SHP77 (cell line): ENCODE measurements around the gene MEPCE.
A peak's percentile ranks its signal among the peaks of the same experiment; 100 is the strongest.

ENCODE experiments used
- DNase-seq, 2 experiments: peaks; one replicate each; lab custom pipeline; 2025; lab: John Stamatoyannopoulos, UW

MEPCE gene

GRCh38 chr7:100406767-100407166 lies 22.9 kb upstream of the MEPCE start:
- no peak for DNase-seq

GRCh38 chr7:100407285-100408180 lies 22.1 kb upstream of the MEPCE start:
- peak; percentile 14 to 52 for DNase-seq

- no peak for DNase-seq
These were observed 18.5 kb upstream of the MEPCE start for GRCh38 chr7:100411101-100411500.

- no peak for DNase-seq
These were observed 16.3 kb upstream of the MEPCE start for GRCh38 chr7:100413346-100413745.

- no peak for DNase-seq
These were observed 15.7 kb upstream of the MEPCE start for GRCh38 chr7:100413889-100414288.

- DNase-seq, result no peak
These were observed 14.2 kb upstream of the MEPCE start for GRCh38 chr7:100415448-100415847.

DNA sequence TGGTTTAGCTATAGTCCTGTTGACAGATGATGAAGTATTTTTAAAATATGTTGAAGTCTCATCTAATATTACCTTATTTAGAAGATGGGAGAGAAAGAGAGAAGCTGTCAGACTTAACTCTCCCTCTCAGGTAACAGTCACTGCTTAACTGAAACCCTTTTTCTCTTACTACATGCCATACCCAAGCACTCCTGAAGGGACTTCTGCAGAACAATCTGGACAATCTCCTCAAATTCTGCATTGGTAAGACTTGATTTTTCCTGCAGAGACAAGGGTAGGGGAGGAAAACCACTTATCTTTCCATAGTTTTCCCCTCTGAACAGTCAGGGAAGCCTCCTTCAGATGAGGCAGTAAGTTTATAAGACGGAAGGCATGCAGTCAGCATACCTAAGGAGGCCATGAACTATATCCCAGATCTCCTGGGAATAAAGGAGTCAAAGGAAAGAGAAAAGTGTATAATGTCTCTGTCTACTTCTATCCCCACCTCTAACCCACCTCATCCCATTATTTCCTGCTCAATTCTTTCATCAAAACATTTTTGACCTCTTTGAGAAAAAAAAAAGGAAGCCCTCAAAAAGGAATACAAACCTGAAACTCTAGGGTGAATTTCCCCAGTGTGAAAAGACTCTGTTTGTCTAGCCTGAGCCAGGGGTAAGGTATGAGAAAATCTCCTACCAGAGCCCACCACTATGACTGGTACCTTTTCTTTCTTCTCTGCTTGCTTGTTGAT lies 10.5 kb upstream of the MEPCE start:
- no peak for DNase-seq

GRCh38 chr7:100419660-100420226 lies 9.9 kb upstream of the MEPCE start:
- no peak for DNase-seq

DNA sequence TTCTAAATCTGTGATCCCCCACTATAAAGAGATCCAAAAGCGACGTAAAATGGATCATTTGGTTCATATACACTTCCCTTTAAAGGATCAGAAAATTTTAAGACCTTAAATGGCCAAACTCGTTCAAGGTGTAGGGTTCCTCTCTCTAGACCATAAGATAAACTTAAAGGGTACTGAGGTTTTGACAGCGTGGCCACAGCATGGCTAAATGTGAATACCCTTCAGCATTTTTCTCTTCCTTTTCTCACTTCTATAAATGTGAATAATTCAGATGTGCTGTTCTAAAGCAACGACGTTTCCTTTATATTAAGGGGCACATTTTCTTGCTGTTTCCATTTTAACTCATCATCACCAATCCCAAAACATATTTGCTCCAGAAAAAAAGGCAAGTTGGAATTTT lies 6.3 kb upstream of the MEPCE start:
- no peak for DNase-seq

DNA sequence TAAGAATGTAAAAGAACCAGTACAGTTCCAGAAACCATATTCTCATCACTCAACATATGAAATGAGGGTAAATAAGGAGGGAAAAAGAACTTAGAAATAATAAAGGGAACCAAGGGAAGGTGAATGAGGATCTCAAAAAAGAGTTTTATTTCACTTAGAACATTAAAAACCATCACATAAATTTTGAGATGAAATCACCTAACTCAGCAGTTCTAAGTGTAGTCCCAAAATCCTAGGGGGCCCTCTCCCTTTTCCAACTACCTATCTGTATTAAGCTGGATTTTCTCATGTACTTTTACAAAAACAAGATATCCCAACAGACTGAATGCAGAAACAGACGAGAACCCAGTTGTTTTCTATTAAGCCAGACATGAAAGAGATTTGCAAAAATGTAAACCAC lies 4.3 kb upstream of the MEPCE start:
- DNase-seq, result no peak

DNA sequence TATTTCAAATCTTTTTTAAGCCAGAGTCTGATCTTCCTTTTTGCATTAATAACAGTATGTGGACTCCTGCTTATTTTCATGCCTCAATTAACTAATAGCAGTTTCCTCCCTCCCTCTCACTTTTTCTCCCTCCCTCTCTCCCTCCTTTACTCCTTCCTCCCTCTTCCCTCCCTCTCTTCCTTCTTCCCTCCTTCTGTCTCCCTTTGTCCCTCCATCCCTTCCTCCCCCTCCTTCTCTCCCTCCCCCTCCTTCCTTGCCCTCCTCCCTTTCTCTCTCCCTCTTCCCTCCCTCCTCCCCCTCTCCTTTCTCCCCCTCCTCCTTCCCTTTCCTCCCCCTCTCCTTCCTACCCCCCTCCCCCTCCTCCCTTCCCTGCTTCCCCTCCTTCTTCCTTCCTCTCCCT lies 3.1 kb upstream of the MEPCE start:
- no peak for DNase-seq

DNA sequence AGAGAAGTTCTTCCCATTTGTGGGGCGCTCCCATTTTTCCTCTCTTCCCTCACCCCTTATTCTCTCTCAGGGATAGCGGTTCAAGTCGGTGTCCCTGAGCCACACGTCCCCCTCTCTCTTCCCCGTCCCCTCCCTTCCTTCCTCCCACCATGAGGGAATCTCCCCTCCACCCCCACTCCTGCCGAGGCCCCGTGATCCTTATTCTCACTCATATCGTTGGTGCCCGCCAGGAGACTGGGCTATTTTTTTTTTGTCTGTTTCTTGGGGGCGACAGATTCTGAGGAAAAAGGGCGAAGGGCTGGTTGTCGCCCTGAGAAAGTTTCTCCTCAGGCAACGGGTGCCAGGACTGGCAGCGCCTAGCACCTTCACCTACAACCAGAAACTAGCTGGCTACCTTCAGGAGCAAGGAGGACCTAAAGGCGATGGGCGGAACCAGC lies 1.9 kb upstream of the MEPCE start:
- no peak for DNase-seq

- peak; percentile 91 for DNase-seq
These were observed 1.2 kb upstream of the MEPCE start, which contains the start of gene ZCWPW1 for GRCh38 chr7:100428199-100428966. TSS of gene ZCWPW1 (minus strand) at chr7:100428703. CDS start at chr7:100420649, 8,054 bp downstream.

DNA sequence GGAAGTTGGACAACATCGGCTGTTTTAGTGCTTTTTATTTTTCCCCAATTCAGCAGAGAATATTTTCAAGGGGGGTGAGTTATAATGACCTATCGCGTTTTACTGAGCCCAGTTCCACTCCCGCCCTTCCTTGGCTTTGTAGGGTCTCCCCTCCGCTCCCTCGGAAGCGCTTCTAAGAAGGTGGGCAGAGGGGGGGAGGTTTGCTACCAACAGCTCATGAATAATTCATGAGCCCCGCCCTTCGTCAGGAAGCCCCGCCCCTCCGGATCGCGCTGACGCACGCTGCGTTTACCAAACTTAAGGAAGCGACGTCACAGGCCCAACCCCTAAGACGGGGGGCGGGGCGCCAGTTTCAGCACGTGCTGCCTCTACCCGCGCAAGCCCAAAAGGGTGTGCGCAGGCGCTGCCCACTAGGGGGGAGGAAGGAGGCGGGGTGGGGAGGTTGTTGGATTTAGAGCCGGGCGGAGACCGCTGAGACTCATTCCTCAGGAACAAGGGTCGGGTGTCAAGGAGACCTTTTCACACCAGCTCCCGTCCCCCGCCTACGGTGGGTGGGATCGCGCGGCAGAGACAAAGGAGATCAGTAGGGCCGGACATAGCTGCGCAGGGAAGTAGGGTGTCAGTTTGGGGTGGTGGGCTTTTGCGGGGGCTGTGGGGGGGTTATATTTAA lies 529 bp upstream of the MEPCE start:
- peak; percentile 95 to 96 for DNase-seq

DNA sequence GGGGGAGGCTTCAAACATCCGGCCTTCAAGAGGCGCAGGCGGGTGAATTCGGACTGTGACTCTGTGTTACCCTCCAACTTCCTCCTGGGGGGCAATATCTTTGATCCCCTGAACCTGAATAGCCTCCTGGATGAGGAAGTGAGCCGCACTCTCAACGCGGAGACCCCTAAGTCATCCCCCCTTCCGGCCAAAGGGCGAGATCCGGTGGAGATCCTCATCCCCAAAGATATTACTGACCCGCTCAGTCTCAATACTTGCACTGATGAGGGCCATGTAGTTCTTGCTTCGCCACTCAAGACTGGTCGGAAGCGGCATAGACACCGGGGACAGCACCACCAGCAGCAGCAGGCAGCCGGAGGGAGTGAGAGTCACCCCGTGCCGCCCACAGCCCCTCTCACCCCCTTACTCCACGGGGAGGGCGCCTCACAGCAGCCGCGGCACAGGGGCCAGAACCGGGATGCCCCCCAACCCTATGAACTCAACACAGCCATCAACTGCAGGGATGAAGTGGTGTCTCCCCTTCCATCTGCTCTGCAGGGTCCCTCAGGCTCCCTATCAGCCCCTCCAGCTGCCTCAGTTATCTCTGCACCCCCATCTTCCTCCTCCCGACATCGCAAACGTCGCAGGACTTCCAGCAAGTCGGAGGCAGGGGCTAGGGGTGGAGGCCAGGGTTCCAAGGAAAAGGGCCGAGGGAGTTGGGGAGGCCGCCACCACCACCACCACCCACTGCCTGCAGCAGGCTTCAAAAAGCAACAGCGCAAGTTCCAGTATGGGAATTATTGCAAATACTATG lies 1.1 kb downstream of the MEPCE start:
- DNase-seq, result no peak

DNA sequence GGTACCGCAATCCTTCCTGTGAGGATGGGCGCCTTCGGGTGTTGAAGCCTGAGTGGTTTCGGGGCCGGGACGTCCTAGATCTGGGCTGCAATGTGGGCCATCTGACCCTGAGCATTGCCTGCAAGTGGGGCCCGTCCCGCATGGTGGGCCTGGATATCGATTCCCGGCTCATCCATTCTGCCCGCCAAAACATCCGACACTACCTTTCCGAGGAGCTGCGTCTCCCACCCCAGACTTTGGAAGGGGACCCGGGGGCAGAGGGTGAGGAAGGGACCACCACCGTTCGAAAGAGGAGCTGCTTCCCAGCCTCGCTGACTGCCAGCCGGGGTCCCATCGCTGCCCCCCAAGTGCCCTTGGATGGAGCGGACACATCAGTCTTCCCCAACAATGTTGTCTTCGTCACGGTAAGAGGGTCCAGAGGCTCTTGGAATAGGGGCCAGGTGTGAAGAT lies 1.7 kb downstream of the MEPCE start:
- DNase-seq, result no peak

GRCh38 chr7:100432053-100432452 lies 2.4 kb downstream of the MEPCE start:
- no peak for DNase-seq

DNA sequence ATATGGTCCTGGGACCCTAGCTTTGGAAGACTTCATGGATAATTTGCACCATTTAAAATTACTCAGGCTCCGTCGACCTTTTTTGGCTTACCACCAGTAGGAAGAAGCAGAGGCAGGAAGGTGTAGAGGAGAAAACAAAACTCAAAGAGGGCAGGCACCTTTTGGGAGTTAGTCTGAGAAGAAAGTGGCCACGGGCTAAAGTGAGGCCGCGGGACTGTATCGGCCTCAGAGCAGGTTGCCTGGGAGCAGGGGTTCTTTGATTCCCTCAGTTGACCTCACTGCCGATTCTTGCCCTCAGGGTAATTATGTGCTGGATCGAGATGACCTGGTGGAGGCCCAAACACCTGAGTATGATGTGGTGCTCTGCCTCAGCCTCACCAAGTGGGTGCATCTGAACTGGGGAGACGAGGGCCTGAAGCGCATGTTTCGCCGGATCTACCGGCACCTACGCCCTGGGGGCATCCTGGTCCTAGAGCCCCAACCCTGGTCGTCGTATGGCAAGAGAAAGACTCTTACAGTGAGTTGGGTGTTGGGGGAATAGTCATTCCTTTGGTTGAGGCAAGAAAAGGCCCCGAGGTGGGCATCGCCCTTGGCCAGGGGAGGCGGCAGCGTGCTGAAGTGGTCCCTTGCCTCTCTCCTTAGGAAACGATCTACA lies 3.1 kb downstream of the MEPCE start:
- no peak for DNase-seq

GRCh38 chr7:100433276-100433591 lies 3.6 kb downstream of the MEPCE start:
- DNase-seq, result no peak
